ENCODE measurements around the gene KIRREL3. TPM values are rescaled to one million over a fixed set of nuclear protein-coding genes. Genes with fewer than 3 reads are reported as not detected.

The KIRREL3 gene
- total and polyA plus RNA-seq, 2 experiments from 2014 or later: 16.1 to 35.6 TPM

DNA sequence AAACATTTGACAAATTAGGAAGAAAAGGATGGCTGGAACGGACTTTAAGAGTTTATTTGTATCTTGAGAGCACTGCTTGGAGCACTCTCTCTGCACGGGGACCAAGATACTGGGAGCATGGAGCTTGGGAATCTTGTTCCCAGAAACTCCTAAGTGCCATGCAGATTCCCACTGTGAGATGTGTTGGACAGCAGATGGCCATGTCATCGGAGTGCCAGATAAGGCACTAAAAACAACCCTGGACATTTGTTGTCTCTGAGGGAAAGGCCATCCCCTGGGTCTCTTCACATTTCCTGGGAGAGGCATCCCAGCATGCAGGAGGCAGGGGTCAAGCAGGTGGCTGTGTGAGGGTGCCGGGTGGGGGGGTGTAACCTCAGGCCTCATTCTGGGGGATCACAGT is 2.9 kb downstream of the KIRREL3 start:
- Histone ChIP-seq H3K9me3 (ENCODE audit: low read depth) (no peaks in the 10 kb centered on the region), H3K4me2 (ENCODE audit: unreplicated experiment) (peak overlapping the region; percentile 85), H3K36me3 (ENCODE audit: low read depth) (no peaks in the 10 kb centered on the region), H3K9me2 (ENCODE audit: insufficient read depth) (no peaks in the 10 kb centered on the region), H3K27me3 (replicated peaks; ENCODE audit: insufficient read depth) (no peaks in the 10 kb centered on the region), H3K9ac (peak overlapping the region; percentile 12), H3K79me2 (ENCODE audit: insufficient read depth) (peaks cover 76% of the 10 kb centered on the region), H4K20me1 (ENCODE audit: insufficient read depth) (no peaks in the 10 kb centered on the region), H3K4me1 (ENCODE audit: insufficient read depth) (peaks cover 69% of the 10 kb centered on the region), H2AFZ (no peak overlapping the region), H3F3A (ENCODE audit: insufficient read depth) (peaks cover 31% of the 10 kb centered on the region), H3K4me3 (peak overlapping the region; percentile 90), H3K27ac (peak overlapping the region; percentile 20; the same call in 1 of the 2 replicates)
- no peak for TF ChIP-seq EZH2phosphoT487 (IDR thresholded peaks at IDR 0.05; ENCODE audit: insufficient read depth, low read depth)
- DNase-seq: peak; percentile 18
- in situ Hi-C loops (cut with MboI): no loop called here
- 88 to 97% methylated on average over 3 to 4 of the region's 4 CpGs for WGBS, 2 experiments (ENCODE audit: low coverage in 1 of 2, low lambda C conversion rate in 2 of 2, missing lambda C conversion rate in 2 of 2)

DNA sequence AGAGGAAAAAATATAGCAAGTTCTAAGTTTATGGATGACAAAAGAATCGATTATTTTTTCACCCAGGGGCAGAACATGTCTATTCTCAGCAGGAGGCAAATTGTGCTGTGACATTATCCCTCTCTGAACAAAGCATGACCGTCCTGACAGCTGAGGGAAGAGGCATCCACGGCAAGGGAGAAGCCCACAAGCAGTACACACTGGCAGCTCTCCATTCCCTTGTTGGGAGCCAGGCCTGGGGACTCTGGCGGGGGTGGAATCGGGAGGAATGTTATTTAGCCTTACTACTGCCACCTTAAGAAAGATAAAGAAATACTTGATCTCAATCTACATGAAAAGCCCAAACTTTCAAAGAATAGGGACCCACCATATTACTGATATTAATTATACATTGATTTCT is 3.4 kb downstream of the KIRREL3 start:
- H3K4me3 ChIP-seq: peak overlapping the region; percentile 90
- H3K9ac ChIP-seq: peak overlapping the region; percentile 12
- peaks cover 34% of the 10 kb centered on the region for H3F3A ChIP-seq (ENCODE audit: insufficient read depth)
- H4K20me1 ChIP-seq (ENCODE audit: insufficient read depth): no peaks in the 10 kb centered on the region
- TF ChIP-seq EZH2 (IDR thresholded peaks at IDR 0.05; ENCODE audit: insufficient read depth, poor library complexity, severe bottlenecking) (no peak), EZH2phosphoT487 (IDR thresholded peaks at IDR 0.05; ENCODE audit: insufficient read depth, low read depth) (no peak)
- peak; percentile 66 for DNase-seq
- H3K9me2 ChIP-seq (ENCODE audit: insufficient read depth): no peaks in the 10 kb centered on the region
- H3K27ac ChIP-seq: peak overlapping the region; percentile 20
- H3K79me2 ChIP-seq (ENCODE audit: insufficient read depth): peaks cover 76% of the 10 kb centered on the region
- no peaks in the 10 kb centered on the region for H3K27me3 ChIP-seq (replicated peaks; ENCODE audit: insufficient read depth)
- H2AFZ ChIP-seq: no peak overlapping the region
- peak overlapping the region; percentile 85 for H3K4me2 ChIP-seq (ENCODE audit: unreplicated experiment)
- WGBS, 2 experiments (ENCODE audit: low coverage in 1 of 2, low lambda C conversion rate in 2 of 2, missing lambda C conversion rate in 2 of 2): 9 to 15% methylated on average over 5 of the region's 5 CpGs
- H3K36me3 ChIP-seq (ENCODE audit: low read depth): no peaks in the 10 kb centered on the region
- peaks cover 70% of the 10 kb centered on the region for H3K4me1 ChIP-seq (ENCODE audit: insufficient read depth)
- in situ Hi-C loops (cut with MboI): no loop called here
- no peaks in the 10 kb centered on the region for H3K9me3 ChIP-seq (ENCODE audit: low read depth)

DNA sequence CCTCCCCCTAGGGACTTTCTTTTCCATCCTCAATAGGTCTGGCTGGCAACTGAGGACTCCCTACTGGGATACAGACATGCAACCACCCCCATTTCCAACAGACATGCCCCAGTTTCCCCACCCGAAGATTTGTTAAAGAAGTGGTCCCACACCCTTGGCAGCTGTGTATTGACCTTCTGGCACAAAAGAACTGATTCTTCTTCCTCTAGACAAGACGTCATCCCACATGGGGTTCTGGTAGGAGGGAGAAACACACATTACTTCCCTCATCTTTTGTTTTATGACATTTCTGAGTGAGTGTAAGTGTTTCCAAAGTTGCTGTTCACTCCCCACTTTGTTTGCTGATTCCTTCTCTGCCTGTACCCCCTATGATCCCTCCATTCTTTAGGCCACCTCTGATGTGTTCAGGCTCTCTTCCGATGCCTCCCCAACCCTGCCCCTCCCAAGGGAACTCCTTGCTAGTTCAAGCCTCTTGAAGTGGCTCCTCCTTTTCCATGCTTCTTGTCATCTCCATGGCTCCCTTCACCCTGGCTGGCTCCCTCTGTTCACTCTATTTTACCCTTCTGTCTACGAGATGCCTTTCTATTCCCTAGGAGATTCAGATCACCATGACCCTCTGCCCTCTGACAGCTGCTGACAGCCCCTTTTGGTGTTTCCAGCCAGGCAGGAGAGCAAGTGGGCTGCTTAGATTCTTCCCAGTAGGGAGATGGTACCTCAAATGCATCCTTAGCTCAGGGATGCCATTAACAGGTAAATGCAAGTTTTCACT is 4.3 kb downstream of the KIRREL3 start:
- Histone ChIP-seq H3K4me2 (ENCODE audit: unreplicated experiment) (peak overlapping the region; percentile 85), H3K9me2 (ENCODE audit: insufficient read depth) (no peaks in the 10 kb centered on the region), H3K9me3 (ENCODE audit: low read depth) (no peaks in the 10 kb centered on the region), H3K4me1 (ENCODE audit: insufficient read depth) (peaks cover 72% of the 10 kb centered on the region), H3K27me3 (replicated peaks; ENCODE audit: insufficient read depth) (no peaks in the 10 kb centered on the region), H3K36me3 (ENCODE audit: low read depth) (no peaks in the 10 kb centered on the region), H4K20me1 (ENCODE audit: insufficient read depth) (no peaks in the 10 kb centered on the region), H3K27ac (0 out of 2 replicates have a peak overlapping the region, but pooled peaks have one; percentile 20), H3K9ac (peak overlapping the region; percentile 12; the same call in 1 of the 2 replicates), H2AFZ (no peak overlapping the region), H3F3A (ENCODE audit: insufficient read depth) (peaks cover 35% of the 10 kb centered on the region), H3K4me3 (no peak overlapping the region), H3K79me2 (ENCODE audit: insufficient read depth) (peaks cover 71% of the 10 kb centered on the region)
- 76 to 77% methylated on average over 4 of the region's 4 CpGs for WGBS, 2 experiments (ENCODE audit: low coverage in 1 of 2, low lambda C conversion rate in 2 of 2, missing lambda C conversion rate in 2 of 2)
- no peak for DNase-seq
- TF ChIP-seq EZH2phosphoT487 (IDR thresholded peaks at IDR 0.05; ENCODE audit: insufficient read depth, low read depth) (no peak), EZH2 (IDR thresholded peaks at IDR 0.05; ENCODE audit: insufficient read depth, poor library complexity, severe bottlenecking) (no peak)
- in situ Hi-C loops (cut with MboI): no loop called here

DNA sequence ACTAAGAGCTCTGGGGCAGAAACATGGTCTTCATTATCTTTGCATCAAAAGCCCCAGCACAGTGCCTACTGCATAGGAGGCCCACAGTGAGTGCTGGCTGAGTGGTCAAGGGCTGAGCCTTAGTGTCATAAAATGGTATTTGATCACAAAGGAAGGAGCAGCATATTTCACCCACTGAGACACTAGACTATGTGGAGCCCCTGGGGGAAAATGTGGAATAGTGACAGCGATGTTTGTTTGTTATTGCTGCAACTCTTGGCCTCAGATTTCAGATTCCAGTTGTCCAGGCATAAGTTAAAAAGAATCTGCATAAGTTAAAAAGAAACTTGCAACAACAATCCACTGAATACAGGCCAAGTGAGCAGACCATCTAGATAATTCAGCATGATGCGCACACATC is 7.0 kb downstream of the KIRREL3 start:
- H3K4me2 ChIP-seq (ENCODE audit: unreplicated experiment): peak overlapping the region; percentile 88
- H3K4me1 ChIP-seq (ENCODE audit: insufficient read depth): peaks cover 77% of the 10 kb centered on the region
- H3K27ac ChIP-seq: peak overlapping the region; percentile 100
- in situ Hi-C loops (cut with MboI): no loop called here
- 44 to 52% methylated on average over 2 of the region's 2 CpGs for WGBS, 2 experiments (ENCODE audit: low coverage in 1 of 2, low lambda C conversion rate in 2 of 2, missing lambda C conversion rate in 2 of 2)
- no peaks in the 10 kb centered on the region for H3K27me3 ChIP-seq (replicated peaks; ENCODE audit: insufficient read depth)
- no peak overlapping the region for H2AFZ ChIP-seq
- peaks cover 43% of the 10 kb centered on the region for H3F3A ChIP-seq (ENCODE audit: insufficient read depth)
- H3K79me2 ChIP-seq (ENCODE audit: insufficient read depth): peaks cover 61% of the 10 kb centered on the region
- H3K36me3 ChIP-seq (ENCODE audit: low read depth): no peaks in the 10 kb centered on the region
- TF ChIP-seq EZH2 (IDR thresholded peaks at IDR 0.05; ENCODE audit: insufficient read depth, poor library complexity, severe bottlenecking): no peak
- no peak for TF ChIP-seq EZH2phosphoT487 (IDR thresholded peaks at IDR 0.05; ENCODE audit: insufficient read depth, low read depth)
- H3K9ac ChIP-seq: peak overlapping the region; percentile 96
- H3K4me3 ChIP-seq: peak overlapping the region; percentile 68
- no peaks in the 10 kb centered on the region for H3K9me3 ChIP-seq (ENCODE audit: low read depth)
- peak; percentile 79 for DNase-seq
- H3K9me2 ChIP-seq (ENCODE audit: insufficient read depth): no peaks in the 10 kb centered on the region
- H4K20me1 ChIP-seq (ENCODE audit: insufficient read depth): no peaks in the 10 kb centered on the region
